HG03432 (cell line): Measurements from ENCODE around the gene MRPL58.
"Not testable (repeated sequence)": the region's sequence is repeated elsewhere in the genome, so short reads cannot be mapped to it uniquely, and the experiment has no call there.

Source experiments
- ATAC-seq: cut with Tn5 transposase; IDR thresholded peaks from one replicate; pipeline ENCODE4 v1.9.1; 2021; ENCODE audit warnings: mild to moderate bottlenecking, moderate library complexity; ENCODE audit not compliant: unreplicated experiment

MRPL58 gene

GRCh38 chr17:75012096-75012345 is 449 bp upstream of the MRPL58 start:
- ATAC-seq, result no peak

- no peak for ATAC-seq
These were observed 656 bp downstream of the MRPL58 start for GRCh38 chr17:75013092-75013559.

- no peak for ATAC-seq
These were observed 6.7 kb downstream of the MRPL58 start for GRCh38 chr17:75019146-75019545.

GRCh38 chr17:75019710-75020109 is 7.2 kb downstream of the MRPL58 start:
- ATAC-seq, result no peak

GRCh38 chr17:75020331-75021110 is 8.1 kb downstream of the MRPL58 start:
- no peak for ATAC-seq

GRCh38 chr17:75024686-75025397 is 12.4 kb downstream of the MRPL58 start:
- ATAC-seq, result no peak

GRCh38 chr17:75025398-75025734 is 12.9 kb downstream of the MRPL58 start:
- not testable (repeated sequence) for ATAC-seq

GRCh38 chr17:75026650-75027049 is 14.2 kb downstream of the MRPL58 start:
- ATAC-seq, result not testable (repeated sequence)

GRCh38 chr17:75030161-75030560 is 17.7 kb downstream of the MRPL58 start:
- no peak for ATAC-seq

- no peak for ATAC-seq
These were observed 19.7 kb downstream of the MRPL58 start for GRCh38 chr17:75031972-75032719.

- ATAC-seq, result no peak
These were observed 20.3 kb downstream of the MRPL58 start for GRCh38 chr17:75032720-75033280.

- peak; percentile 51 for ATAC-seq
These were observed 21.1 kb downstream of the MRPL58 start for GRCh38 chr17:75033346-75034235.

GRCh38 chr17:75034236-75034908 is 21.9 kb downstream of the MRPL58 start:
- peak; percentile 67 for ATAC-seq

- ATAC-seq, result no peak
These were observed 24.3 kb downstream of the MRPL58 start for GRCh38 chr17:75036643-75037268.

- ATAC-seq, result no peak
These were observed 26.8 kb downstream of the MRPL58 start for GRCh38 chr17:75039238-75039637.

GRCh38 chr17:75041656-75042280 is 29.3 kb downstream of the MRPL58 start:
- no peak for ATAC-seq

GRCh38 chr17:75043789-75044188 is 31.3 kb downstream of the MRPL58 start:
- not testable (repeated sequence) for ATAC-seq

- ATAC-seq, result no peak
These were observed 32.2 kb downstream of the MRPL58 start for GRCh38 chr17:75044716-75045115.

- ATAC-seq, result not testable (repeated sequence)
These were observed 33.5 kb downstream of the MRPL58 start for GRCh38 chr17:75045946-75046406.
